Adipocyte (in vitro differentiated cells): ENCODE data around the gene GPC3.

Experiments used
- DNase-seq: peaks from one replicate; pipeline ENCODE4 v3.0.0-alpha.2; 2015; ENCODE audit warnings: low read depth
- H3K27me3 ChIP-seq: replicated peaks from 2 replicates; pipeline ENCODE4 v1.7.0; 2013; ENCODE audit warnings: mild to moderate bottlenecking, low read length, moderate library complexity; ENCODE audit not compliant: control insufficient read depth, insufficient read depth
- H3K36me3 ChIP-seq: 2 replicates; pipeline ENCODE4 v1.7.0; 2013; ENCODE audit warnings: low read length, mild to moderate bottlenecking, moderate library complexity; ENCODE audit not compliant: control insufficient read depth, insufficient read depth, severe bottlenecking
- H3K4me1 ChIP-seq: 2 replicates; pipeline ENCODE4 v1.7.0; 2013; ENCODE audit warnings: mild to moderate bottlenecking, low read length, moderate library complexity; ENCODE audit not compliant: control insufficient read depth, insufficient read depth
- H3K4me3 ChIP-seq: 2 replicates; pipeline ENCODE4 v1.7.0; 2013; ENCODE audit warnings: mild to moderate bottlenecking, low read length, moderate library complexity
- H3K9ac ChIP-seq: 2 replicates; pipeline ENCODE4 v1.7.0; 2013; ENCODE audit warnings: mild to moderate bottlenecking, low read length, moderate library complexity
- H3K9me3 ChIP-seq: 2 replicates; pipeline ENCODE4 v1.7.0; 2013; ENCODE audit warnings: mild to moderate bottlenecking, low read length, moderate library complexity; ENCODE audit not compliant: control insufficient read depth

GPC3 gene

GRCh38 chrX:133566876-133567275 is 418.5 kb downstream of the GPC3 start:
- Histone ChIP-seq H3K9me3 (no peaks in the 10 kb centered on the region), H3K4me3 (no peak overlapping the region), H3K36me3 (no peaks in the 10 kb centered on the region), H3K4me1 (peaks cover 15% of the 10 kb centered on the region), H3K27me3 (no peaks in the 10 kb centered on the region), H3K9ac (no peak overlapping the region)
- no peak for DNase-seq

DNA sequence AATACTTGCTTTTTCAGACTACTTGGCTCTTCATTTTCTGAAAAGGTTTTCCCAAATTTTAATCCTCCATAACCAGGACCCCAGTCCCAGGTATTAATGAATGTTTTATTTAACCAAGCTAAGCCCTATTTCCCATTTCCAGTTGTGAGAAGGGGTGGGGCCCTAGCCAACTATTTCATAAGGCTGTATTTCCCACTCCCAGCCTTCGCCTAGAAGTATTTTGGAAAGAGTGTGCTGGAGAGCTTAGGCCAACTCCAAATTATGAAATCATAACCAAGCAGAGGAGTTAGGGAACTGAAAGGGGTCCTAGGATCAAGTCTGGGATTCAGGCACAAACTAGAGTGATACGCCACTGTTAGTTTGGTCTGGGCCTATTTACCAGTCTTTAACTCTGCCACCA is 421.7 kb downstream of the GPC3 start:
- Histone ChIP-seq H3K4me3 (no peak overlapping the region), H3K9ac (no peak overlapping the region), H3K36me3 (no peaks in the 10 kb centered on the region), H3K9me3 (no peaks in the 10 kb centered on the region), H3K27me3 (peaks cover 5% of the 10 kb centered on the region), H3K4me1 (peaks cover 24% of the 10 kb centered on the region)
- DNase-seq, result no peak

DNA sequence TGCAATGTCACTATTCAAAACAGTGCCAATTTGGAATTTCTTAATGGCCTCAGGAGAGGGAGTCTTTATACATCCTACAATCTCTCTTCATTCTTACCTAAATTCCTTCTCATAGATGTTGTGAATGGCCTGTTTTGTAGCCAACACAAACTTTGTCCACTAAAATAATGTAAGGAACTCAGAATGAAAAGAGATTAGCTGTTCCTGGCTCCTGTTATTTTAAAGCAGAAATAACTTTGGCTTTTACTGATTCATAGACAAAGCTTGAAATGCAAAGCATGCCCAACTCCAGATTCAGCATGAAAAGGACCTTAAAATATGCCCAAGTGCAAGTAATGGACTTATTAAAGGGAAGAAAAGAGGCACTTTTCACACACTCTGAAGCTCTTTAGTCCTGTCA is 424.1 kb downstream of the GPC3 start:
- Histone ChIP-seq H3K36me3 (no peaks in the 10 kb centered on the region), H3K27me3 (peaks cover 5% of the 10 kb centered on the region)
- DNase-seq, result peak; percentile 61

GRCh38 chrX:133559909-133560308 is 425.5 kb downstream of the GPC3 start:
- Histone ChIP-seq H3K9me3 (peaks cover 4% of the 10 kb centered on the region), H3K4me1 (peaks cover 24% of the 10 kb centered on the region), H3K27me3 (peaks cover 5% of the 10 kb centered on the region), H3K9ac (no peak overlapping the region), H3K4me3 (no peak overlapping the region), H3K36me3 (no peaks in the 10 kb centered on the region)
- no peak for DNase-seq

More for the DNA sequence above, 424.1 kb downstream of the GPC3 start:
- Histone ChIP-seq H3K4me3 (no peak overlapping the region), H3K9ac (peak overlapping the region; percentile 9), H3K9me3 (no peaks in the 10 kb centered on the region), H3K4me1 (peaks cover 24% of the 10 kb centered on the region)

- Histone ChIP-seq H3K36me3 (no peaks in the 10 kb centered on the region), H3K4me3 (no peak overlapping the region), H3K27me3 (peaks cover 5% of the 10 kb centered on the region), H3K4me1 (peaks cover 10% of the 10 kb centered on the region), H3K9me3 (peaks cover 11% of the 10 kb centered on the region), H3K9ac (no peak overlapping the region)
- peak; percentile 20 for DNase-seq
Measured at GRCh38 chrX:133555782-133556458, 429.5 kb downstream of the GPC3 start.

- H3K9ac ChIP-seq, result no peak overlapping the region
- no peaks in the 10 kb centered on the region for H3K36me3 ChIP-seq
- no peak overlapping the region for H3K4me3 ChIP-seq
- H3K9me3 ChIP-seq, result peaks cover 15% of the 10 kb centered on the region
- no peaks in the 10 kb centered on the region for H3K27me3 ChIP-seq
- DNase-seq, result peak; percentile 19
- H3K4me1 ChIP-seq, result peaks cover 19% of the 10 kb centered on the region
Measured at GRCh38 chrX:133550665-133551485, 434.5 kb downstream of the GPC3 start.

GRCh38 chrX:133549295-133549933 is 436.0 kb downstream of the GPC3 start:
- no peak overlapping the region for H3K9ac ChIP-seq
- H3K4me1 ChIP-seq, result peaks cover 20% of the 10 kb centered on the region
- DNase-seq, result no peak
- H3K27me3 ChIP-seq, result no peaks in the 10 kb centered on the region
- H3K4me3 ChIP-seq, result no peak overlapping the region
- peaks cover 14% of the 10 kb centered on the region for H3K9me3 ChIP-seq
- H3K36me3 ChIP-seq, result no peaks in the 10 kb centered on the region

DNA sequence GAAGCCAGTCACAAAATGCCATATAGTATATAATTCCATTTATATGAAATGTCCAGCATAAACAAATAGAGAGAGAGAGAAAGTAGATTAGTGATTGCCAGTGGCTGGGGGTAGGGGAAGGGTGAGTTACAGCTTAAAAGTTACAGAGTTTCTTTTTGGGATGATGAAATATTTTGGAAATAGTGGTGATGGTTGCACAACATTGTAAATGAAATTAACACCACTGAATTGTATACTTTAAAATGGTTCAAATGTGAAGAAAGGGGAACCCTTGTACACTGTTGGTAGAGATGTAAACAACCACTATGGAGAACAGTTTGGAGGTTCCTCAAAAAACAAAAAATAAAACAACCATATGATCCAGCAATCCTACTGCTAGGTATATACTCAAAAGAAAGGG is 439.0 kb downstream of the GPC3 start:
- H3K4me1 ChIP-seq, result peaks cover 41% of the 10 kb centered on the region
- peak overlapping the region; percentile 8 for H3K4me3 ChIP-seq
- H3K36me3 ChIP-seq, result no peaks in the 10 kb centered on the region
- H3K27me3 ChIP-seq, result no peaks in the 10 kb centered on the region
- peaks cover 11% of the 10 kb centered on the region for H3K9me3 ChIP-seq
- peak; percentile 58 for DNase-seq
- peak overlapping the region; percentile 19 for H3K9ac ChIP-seq

- no peak for DNase-seq
- H3K36me3 ChIP-seq, result no peaks in the 10 kb centered on the region
- peaks cover 42% of the 10 kb centered on the region for H3K4me1 ChIP-seq
- H3K9me3 ChIP-seq, result peaks cover 11% of the 10 kb centered on the region
- no peak overlapping the region for H3K4me3 ChIP-seq
- no peaks in the 10 kb centered on the region for H3K27me3 ChIP-seq
- H3K9ac ChIP-seq, result no peak overlapping the region
Measured at GRCh38 chrX:133544778-133545177, 440.6 kb downstream of the GPC3 start.

- Histone ChIP-seq H3K4me3 (no peak overlapping the region), H3K9ac (no peak overlapping the region), H3K9me3 (peaks cover 11% of the 10 kb centered on the region), H3K36me3 (no peaks in the 10 kb centered on the region), H3K27me3 (no peaks in the 10 kb centered on the region), H3K4me1 (peaks cover 42% of the 10 kb centered on the region)
- peak; percentile 65 for DNase-seq
Measured at GRCh38 chrX:133544115-133544514, 441.3 kb downstream of the GPC3 start.

DNA sequence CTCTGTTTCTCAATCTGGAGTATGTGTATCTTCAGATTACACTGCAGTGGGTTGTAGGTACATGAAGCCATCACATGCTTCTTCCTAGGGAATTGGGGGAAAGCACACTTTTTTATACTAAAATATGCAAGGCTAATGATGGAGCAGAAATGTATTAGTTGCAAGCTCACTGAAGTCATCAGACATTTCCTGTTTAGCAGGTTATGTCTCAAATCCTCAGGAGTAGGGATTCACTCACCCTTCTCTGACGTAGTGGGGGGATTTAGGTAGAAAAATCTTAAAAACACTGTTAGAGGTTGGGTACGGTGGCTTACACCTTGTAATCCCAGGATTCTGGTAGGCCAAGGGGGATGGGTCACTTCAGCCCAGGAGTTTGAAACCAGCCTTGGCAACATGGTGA is 441.7 kb downstream of the GPC3 start:
- H3K4me1 ChIP-seq, result peaks cover 42% of the 10 kb centered on the region
- H3K9me3 ChIP-seq, result peaks cover 11% of the 10 kb centered on the region
- no peak overlapping the region for H3K4me3 ChIP-seq
- no peak for DNase-seq
- H3K9ac ChIP-seq, result no peak overlapping the region
- H3K36me3 ChIP-seq, result no peaks in the 10 kb centered on the region
- H3K27me3 ChIP-seq, result no peaks in the 10 kb centered on the region
